Muscle layer of duodenum (tissue), 2 donors: ENCODE data around the gene B4GALT1.

Source experiments
- H3K27ac ChIP-seq: one replicate; pipeline ENCODE4 v1.7.0; 2013; ENCODE audit warnings: mild to moderate bottlenecking, low read length
- H3K27me3 ChIP-seq: one replicate; pipeline ENCODE4 v1.7.0; 2013; ENCODE audit warnings: low read depth, mild to moderate bottlenecking, control low read depth, low read length
- H3K36me3 ChIP-seq, 2 donors: one replicate each; pipeline ENCODE4 v1.7.0; 2013; ENCODE audit warnings: low read length in 2 of 2, control low read depth in 1 of 2, mild to moderate bottlenecking in 1 of 2; ENCODE audit not compliant: insufficient read depth in 2 of 2, control insufficient read depth in 1 of 2
- H3K4me1 ChIP-seq, 2 donors: one replicate each; pipeline ENCODE4 v1.7.0; 2013; ENCODE audit warnings: low read length in 2 of 2, mild to moderate bottlenecking in 2 of 2, control low read depth in 1 of 2, moderate library complexity in 1 of 2; ENCODE audit not compliant: insufficient read depth in 2 of 2, control insufficient read depth in 1 of 2
- H3K4me3 ChIP-seq, 2 donors: one replicate each; pipeline ENCODE4 v1.7.0; 2013; ENCODE audit warnings: low read length in 2 of 2, low read depth in 1 of 2, mild to moderate bottlenecking in 1 of 2
- H3K9me3 ChIP-seq, 2 donors: one replicate each; pipeline ENCODE4 v1.7.0; 2013; ENCODE audit warnings: low read length in 2 of 2, control low read depth in 1 of 2, mild to moderate bottlenecking in 1 of 2; ENCODE audit not compliant: control insufficient read depth in 1 of 2
- donor health status: healthy.

The B4GALT1 gene

DNA sequence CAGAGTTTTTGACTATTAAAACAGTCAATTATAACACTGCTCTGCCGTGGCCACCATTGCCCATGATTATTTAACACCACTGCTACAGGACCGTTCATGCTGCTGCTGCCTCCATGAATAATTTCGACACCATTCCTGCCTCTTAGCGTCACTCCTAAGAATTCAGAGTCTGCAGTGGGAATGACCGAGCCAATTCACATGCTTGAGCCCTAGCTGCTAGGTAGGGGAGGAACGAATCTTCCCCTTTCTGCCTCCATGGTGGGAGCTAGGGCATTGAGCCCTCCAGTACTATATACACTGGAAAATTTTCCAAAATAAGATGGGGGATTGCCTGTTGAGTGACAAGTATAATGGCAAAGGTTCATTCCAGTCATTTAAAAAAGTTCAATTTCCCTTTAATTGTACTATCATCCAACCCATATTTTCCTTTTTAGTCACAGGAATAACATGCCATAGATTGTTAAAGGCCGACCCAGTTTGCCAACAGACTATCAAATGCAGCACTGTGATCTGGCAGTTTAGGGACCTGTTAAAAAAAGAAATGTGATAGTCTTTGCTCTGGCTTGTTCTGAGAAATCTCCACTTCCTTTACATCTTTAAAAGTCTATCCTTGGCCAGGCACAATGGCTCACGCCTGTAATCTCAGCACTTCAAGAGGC is 13.5 kb upstream of the B4GALT1 start:
- H3K9me3 ChIP-seq = no peaks in the 10 kb centered on the region
- no peak overlapping the region for H3K27ac ChIP-seq
- no peaks in the 10 kb centered on the region for H3K27me3 ChIP-seq
- peaks cover 0 to 1% of the 10 kb centered on the region in 2 donors for H3K4me1 ChIP-seq
- H3K36me3 ChIP-seq = no peaks in the 10 kb centered on the region
- no peak overlapping the region for H3K4me3 ChIP-seq

DNA sequence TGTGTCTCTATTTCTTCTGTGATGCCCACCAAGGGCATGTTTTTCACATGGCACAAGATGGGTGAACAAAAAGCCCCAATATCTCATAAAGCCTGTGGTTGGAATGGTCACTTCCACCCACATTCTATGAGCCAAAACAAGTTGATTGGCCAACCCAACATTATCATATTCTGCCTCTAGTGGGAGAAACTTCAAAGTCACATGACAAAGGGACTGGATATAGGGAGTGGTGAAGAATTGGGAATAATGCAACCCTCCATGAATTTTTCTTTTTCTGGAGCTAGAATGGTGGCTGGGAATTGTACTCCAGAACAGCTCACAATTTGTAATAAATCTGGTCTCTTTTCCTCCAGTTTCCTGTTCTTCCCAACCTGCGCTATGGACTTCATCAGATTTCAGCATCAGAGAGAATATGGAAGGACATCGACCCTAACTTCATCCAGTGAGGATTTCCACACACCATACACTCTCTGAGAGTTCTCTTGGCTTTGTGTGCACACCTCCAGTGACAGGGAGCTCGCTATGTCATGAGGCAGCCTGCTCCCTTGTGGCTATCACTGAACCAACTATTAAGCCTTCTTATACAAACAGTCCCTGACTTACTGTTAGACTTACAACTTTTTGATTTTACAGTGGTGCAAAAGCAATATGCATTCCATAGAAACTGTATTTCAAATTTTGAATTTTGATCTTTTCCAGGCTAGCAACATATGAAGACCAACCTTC is 12.0 kb upstream of the B4GALT1 start:
- H3K27ac ChIP-seq = no peak overlapping the region
- no peaks in the 10 kb centered on the region for H3K4me1 ChIP-seq
- no peak overlapping the region for H3K4me3 ChIP-seq
- no peaks in the 10 kb centered on the region for H3K36me3 ChIP-seq
- no peaks in the 10 kb centered on the region for H3K27me3 ChIP-seq
- H3K9me3 ChIP-seq = no peaks in the 10 kb centered on the region

DNA sequence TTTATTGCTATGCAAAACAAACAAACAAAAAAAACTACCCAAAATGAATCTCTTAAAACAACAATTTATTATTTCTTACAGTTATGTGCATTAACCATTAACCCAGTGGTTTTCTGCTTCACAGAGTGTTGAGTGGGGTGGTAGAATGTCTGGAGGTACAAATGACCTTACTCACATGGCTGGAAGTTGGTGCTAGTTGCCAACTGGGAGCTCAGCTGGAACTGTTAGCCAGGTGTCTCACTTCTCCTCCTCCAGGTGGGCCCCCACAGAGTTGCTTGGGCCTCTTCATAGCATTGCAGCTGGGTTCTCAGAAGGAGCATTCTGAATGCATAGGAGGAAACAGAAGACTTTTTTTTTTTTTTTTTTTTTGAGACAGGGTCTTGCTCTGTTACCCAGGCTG is 10.5 kb upstream of the B4GALT1 start:
- no peaks in the 10 kb centered on the region for H3K27me3 ChIP-seq
- no peaks in the 10 kb centered on the region for H3K9me3 ChIP-seq
- no peak overlapping the region for H3K4me3 ChIP-seq
- no peak overlapping the region for H3K27ac ChIP-seq
- no peaks in the 10 kb centered on the region for H3K36me3 ChIP-seq
- no peaks in the 10 kb centered on the region for H3K4me1 ChIP-seq

DNA sequence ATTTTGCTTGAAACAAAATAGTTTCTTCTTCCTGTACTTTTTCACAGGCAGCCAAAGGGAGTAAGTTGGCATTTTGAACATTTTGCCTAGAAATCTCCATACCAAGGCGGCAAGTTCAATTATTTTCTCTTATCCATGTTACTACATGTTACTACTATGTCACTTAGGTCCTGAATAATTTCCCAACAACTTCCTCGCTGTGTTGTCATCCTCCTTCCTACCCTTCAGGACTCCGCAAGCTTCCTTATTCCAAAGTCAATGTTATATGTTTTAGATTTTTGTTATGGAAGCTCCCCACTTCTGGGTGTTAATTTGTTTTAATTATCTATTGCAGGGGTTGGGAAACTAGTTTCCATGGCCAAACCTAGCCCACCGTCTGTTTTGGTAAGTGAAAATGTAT is 9.9 kb upstream of the B4GALT1 start:
- Histone ChIP-seq H3K4me1 (no peaks in the 10 kb centered on the region), H3K4me3 (no peak overlapping the region), H3K9me3 (no peaks in the 10 kb centered on the region), H3K27me3 (no peaks in the 10 kb centered on the region), H3K27ac (no peak overlapping the region), H3K36me3 (no peaks in the 10 kb centered on the region)

DNA sequence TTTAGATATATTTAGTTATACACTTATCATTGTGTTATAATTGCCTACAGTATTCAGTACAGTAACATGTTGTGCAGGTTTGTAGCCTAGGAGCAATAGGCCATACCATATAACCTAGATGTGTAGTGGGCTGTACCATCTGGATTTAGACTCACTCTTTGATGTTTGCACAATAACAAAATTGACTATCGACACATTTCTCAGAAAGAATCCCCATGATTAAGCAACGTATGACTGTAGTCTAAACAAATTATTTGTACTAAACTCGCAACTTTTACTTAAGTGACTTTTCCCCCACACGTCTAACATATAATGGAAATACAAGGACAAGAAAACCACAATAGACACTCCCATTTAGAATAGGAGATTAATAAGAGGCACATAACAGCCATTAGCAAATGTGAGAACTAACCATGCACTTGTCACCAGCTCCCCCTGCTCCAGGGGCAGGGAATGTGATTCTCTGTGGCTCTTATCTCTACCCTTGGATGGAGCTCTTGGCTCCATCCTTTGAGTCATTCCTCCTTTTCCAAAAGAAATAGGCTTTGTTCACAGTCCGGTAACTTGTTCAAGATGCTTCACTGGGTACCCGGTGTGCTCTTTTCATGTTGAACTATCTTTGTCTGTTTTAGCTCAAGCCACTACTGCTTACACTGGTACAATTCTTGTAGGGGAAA is 8.7 kb upstream of the B4GALT1 start:
- Histone ChIP-seq H3K27ac (no peak overlapping the region), H3K27me3 (no peaks in the 10 kb centered on the region), H3K36me3 (no peaks in the 10 kb centered on the region), H3K9me3 (no peaks in the 10 kb centered on the region), H3K4me1 (no peaks in the 10 kb centered on the region), H3K4me3 (no peak overlapping the region)

- no peaks in the 10 kb centered on the region for H3K27me3 ChIP-seq
- no peaks in the 10 kb centered on the region for H3K9me3 ChIP-seq
- H3K4me1 ChIP-seq = peaks cover 0 to 5% of the 10 kb centered on the region in 2 donors
- H3K36me3 ChIP-seq = no peaks in the 10 kb centered on the region
- no peak overlapping the region for H3K27ac ChIP-seq
- no peak overlapping the region for H3K4me3 ChIP-seq
These were observed 5.4 kb upstream of the B4GALT1 start for GRCh38 chr9:33172256-33173238.

DNA sequence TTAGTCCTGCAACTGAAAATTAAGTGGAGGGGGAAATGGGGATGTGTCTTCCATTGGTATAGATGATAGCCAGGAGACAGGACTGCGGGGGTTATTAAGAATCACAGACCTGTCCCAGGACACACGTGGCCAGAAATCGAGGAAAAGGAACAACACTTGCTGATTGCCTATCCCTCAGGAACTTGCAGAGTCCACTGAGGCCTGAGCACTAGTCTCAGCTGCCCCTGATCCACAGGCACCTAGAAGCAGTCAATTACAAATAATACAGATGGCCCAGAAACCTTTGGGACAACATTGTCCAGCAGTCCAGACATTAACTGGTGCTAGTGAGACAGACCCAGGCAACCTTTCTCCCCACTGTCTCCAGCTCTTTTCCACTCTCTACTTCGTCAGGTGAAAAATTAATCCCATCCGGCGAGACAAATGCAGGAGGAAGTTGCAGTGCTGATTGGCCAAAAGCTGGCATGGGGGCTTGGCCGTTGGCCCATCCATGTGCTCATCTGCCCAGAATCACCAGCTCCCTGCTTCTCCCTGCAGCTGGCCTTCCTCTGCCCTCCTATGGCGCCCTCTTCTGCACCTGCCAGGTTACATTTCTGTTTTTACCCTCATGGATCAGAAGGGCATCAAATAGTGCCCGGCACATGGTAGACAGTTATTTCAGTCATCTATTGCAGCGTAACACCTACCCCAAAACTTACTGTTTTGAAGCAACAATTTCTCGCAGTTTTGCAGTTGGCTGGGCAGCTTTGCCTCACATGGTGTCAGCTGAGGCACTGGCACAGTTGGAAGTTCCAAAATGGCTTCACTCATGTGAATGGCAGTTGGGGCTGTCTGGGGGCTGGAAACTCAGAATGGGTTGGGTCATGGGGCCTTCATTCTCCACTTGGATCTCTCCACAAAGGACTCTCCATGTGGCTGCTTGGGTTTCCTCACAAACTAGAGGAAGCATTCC is 3.6 kb upstream of the B4GALT1 start:
- no peak overlapping the region for H3K27ac ChIP-seq
- H3K4me3 ChIP-seq = no peak overlapping the region
- no peaks in the 10 kb centered on the region for H3K27me3 ChIP-seq
- H3K9me3 ChIP-seq = no peaks in the 10 kb centered on the region
- no peaks in the 10 kb centered on the region for H3K36me3 ChIP-seq
- H3K4me1 ChIP-seq = peaks cover 0 to 9% of the 10 kb centered on the region in 2 donors

GRCh38 chr9:33168941-33169544 is 1.9 kb upstream of the B4GALT1 start:
- peaks cover 0 to 4% of the 10 kb centered on the region in 2 donors for H3K36me3 ChIP-seq
- no peak overlapping the region for H3K4me3 ChIP-seq
- peaks cover 4 to 25% of the 10 kb centered on the region in 2 donors for H3K4me1 ChIP-seq
- no peaks in the 10 kb centered on the region for H3K27me3 ChIP-seq
- no peaks in the 10 kb centered on the region for H3K9me3 ChIP-seq
- no peak overlapping the region for H3K27ac ChIP-seq

DNA sequence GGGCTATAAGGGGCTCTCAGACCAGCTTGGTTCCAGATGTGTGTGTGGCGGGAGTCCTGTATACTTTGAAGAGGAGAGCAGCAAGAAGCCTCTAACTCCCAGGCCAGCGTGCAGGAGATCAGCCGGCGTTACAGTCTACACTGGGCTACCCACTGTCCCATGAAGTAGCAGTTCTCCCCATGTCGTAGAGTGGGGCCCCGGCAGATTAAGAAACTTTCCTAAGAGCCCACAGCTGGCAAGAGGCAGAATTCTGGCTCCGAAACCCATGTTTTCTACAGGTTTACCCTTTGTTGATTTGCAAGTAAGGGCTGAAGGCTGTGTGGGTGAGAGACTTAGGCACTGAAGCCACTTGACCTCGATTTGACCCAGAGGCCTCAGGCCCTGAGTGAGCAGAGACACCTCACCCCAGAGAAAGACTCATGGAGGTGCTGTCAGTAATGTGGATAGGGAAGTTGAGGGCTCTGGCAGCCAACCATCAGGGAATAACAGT is 881 bp upstream of the B4GALT1 start:
- H3K4me3 ChIP-seq = peak overlapping the region; percentile 49 to 84
- peaks cover 13 to 36% of the 10 kb centered on the region in 2 donors for H3K4me1 ChIP-seq
- no peaks in the 10 kb centered on the region for H3K9me3 ChIP-seq
- peak overlapping the region; percentile 62 for H3K27ac ChIP-seq
- no peaks in the 10 kb centered on the region for H3K27me3 ChIP-seq
- H3K36me3 ChIP-seq = peaks cover 0 to 9% of the 10 kb centered on the region in 2 donors
